ENCODE data around the gene LAMA2.

LAMA2 gene

DNA sequence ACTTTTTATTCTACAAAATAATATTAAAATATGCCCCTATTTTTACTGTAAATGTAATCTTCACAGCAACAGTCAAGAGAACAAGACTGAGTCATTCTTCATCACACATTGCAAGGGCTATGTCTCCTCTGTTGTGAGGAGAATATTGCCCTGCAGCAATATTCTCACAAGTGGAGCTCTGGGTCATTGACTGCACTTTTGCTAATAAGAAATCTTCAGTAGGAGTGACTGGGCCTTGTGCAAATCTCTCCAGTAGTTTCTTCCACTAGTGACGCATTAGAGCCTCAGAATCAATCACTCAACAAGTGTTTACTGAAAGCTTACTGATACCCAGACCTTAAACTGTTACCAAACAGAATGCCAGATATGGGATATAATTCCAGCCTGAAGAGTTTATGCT is 49.1 kb downstream of the LAMA2 start:
- TF ChIP-seq, protein P1, sequence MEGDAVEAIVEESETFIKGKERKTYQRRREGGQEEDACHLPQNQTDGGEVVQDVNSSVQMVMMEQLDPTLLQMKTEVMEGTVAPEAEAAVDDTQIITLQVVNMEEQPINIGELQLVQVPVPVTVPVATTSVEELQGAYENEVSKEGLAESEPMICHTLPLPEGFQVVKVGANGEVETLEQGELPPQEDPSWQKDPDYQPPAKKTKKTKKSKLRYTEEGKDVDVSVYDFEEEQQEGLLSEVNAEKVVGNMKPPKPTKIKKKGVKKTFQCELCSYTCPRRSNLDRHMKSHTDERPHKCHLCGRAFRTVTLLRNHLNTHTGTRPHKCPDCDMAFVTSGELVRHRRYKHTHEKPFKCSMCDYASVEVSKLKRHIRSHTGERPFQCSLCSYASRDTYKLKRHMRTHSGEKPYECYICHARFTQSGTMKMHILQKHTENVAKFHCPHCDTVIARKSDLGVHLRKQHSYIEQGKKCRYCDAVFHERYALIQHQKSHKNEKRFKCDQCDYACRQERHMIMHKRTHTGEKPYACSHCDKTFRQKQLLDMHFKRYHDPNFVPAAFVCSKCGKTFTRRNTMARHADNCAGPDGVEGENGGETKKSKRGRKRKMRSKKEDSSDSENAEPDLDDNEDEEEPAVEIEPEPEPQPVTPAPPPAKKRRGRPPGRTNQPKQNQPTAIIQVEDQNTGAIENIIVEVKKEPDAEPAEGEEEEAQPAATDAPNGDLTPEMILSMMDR (IDR thresholded peaks at IDR 0.05; ENCODE audit: extremely low read depth, missing control alignments): no peak
- DNase-seq (ENCODE audit: low spot score): no peak

DNA sequence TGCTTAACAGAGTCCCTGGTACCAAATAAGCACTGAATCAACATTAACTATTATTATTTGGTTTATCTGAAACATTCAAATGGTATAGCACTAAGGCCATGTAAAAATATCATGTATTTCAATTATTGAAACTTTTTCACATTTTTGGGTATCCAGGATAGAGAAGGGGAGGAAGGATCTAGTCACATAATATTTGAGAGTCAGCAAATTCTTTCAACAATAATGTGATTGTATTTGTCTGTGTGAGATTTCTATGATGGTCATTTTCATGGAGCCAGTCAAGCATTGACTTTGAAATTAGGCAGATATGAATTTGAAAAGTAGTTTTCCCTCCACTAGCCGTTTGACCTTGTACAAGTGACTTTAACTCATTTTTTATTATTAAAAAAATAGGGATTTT is 67.9 kb downstream of the LAMA2 start:
- no peak for DNase-seq (ENCODE audit: low spot score)
- TF ChIP-seq, protein P1 (IDR thresholded peaks at IDR 0.05; ENCODE audit: extremely low read depth, missing control alignments): no peak

DNA sequence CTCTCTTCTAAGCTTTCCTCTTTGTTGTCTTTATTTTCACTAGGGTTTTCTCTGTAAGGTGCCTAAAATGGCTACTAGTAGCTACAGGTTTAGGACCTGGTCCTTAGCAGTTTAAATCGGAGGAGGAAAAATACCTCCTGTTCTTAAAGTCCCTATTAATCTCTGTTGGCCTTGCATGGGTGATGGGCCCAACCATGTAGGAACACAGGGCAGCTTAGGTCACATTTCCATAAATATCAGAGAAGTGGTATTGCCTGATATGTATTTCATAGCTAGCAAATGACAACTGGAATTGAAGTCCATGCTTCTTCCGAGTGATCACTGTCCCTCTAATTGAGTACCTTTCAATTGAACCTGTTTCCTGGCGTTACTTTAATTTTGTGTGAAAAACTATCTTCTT is 70.0 kb downstream of the LAMA2 start:
- TF ChIP-seq, protein P1 (IDR thresholded peaks at IDR 0.05; ENCODE audit: extremely low read depth, missing control alignments): no peak
- DNase-seq (ENCODE audit: low spot score): no peak

GRCh38 chr6:128954308-128955043 is 71.5 kb downstream of the LAMA2 start:
- TF ChIP-seq, protein P1 (IDR thresholded peaks at IDR 0.05; ENCODE audit: extremely low read depth, missing control alignments): no peak
- no peak for DNase-seq (ENCODE audit: low spot score)

GRCh38 chr6:128963561-128963960 is 80.6 kb downstream of the LAMA2 start:
- TF ChIP-seq, protein P1 (IDR thresholded peaks at IDR 0.05; ENCODE audit: extremely low read depth, missing control alignments): no peak
- DNase-seq (ENCODE audit: low spot score): no peak

DNA sequence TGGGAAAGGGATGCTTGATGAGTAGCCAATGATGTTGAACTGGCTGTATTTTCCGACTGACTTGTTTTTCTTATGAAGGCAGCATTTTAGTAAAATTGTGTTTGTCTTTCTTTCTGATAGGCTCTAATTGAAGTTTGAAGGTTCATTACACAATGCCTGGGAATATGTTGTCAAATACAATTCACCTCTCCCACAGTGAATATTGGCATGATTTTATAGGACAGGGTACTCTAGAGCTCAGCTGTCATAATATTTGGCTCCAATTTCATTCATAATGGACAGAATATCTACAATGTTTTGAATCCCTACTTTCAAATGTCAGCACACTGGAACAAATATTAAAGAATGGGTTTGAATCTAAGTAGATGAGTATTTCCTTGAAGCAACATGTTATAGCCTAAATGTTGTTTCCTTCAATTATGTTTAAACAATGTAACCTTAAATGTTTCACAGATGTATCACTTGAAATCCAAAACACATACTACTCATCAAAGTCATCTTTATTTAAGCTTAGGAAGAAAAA is 81.4 kb downstream of the LAMA2 start:
- TF ChIP-seq, protein P1 (IDR thresholded peaks at IDR 0.05; ENCODE audit: extremely low read depth, missing control alignments): no peak
- no peak for DNase-seq (ENCODE audit: low spot score)

DNA sequence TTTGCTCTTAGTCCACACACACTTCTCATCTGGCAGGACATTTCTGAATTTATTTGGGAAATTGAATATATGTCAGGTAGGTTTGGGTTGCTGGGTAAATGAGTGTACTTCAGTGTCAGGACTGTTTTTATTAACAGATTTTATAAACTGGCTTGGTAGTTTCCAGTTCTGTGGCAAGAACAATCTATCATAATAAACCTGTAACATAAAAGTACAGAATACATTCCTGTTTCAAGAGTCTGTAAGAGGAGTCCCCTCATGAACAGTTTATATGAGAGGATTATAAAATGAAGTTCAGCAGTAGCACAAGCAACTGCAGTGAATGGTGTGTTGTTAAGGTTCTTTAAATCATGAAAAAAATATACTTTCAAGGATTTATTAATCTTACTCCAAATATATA is 81.8 kb downstream of the LAMA2 start:
- no peak for DNase-seq (ENCODE audit: low spot score)
- TF ChIP-seq, protein P1 (IDR thresholded peaks at IDR 0.05; ENCODE audit: extremely low read depth, missing control alignments): no peak
